GOT3 (cell line): ENCODE data around the gene ACOT9.
"Not testable (repeated sequence)": the region's sequence is repeated elsewhere in the genome, so short reads cannot be mapped to it uniquely, and the experiment has no call there.

Experiments used
- DNase-seq: peaks from one replicate; lab custom pipeline; 2025; ENCODE audit warnings: mixed read lengths; lab: John Stamatoyannopoulos, UW

Gene ACOT9

GRCh38 chrX:23694606-23695005 lies 48.5 kb downstream of the ACOT9 start:
- DNase-seq, result no peak

- no peak for DNase-seq
Measured at GRCh38 chrX:23692166-23692565, 50.9 kb downstream of the ACOT9 start.

GRCh38 chrX:23676486-23676885 lies 66.6 kb downstream of the ACOT9 start:
- not testable (repeated sequence) for DNase-seq

- no peak for DNase-seq
Measured at GRCh38 chrX:23673108-23673507, 70.0 kb downstream of the ACOT9 start.

- DNase-seq, result no peak
Measured at GRCh38 chrX:23670528-23670927, 72.5 kb downstream of the ACOT9 start.

- DNase-seq, result no peak
Measured at GRCh38 chrX:23668335-23668734, 74.7 kb downstream of the ACOT9 start.

GRCh38 chrX:23667239-23668177 lies 75.6 kb downstream of the ACOT9 start, which contains the start of gene PRDX4:
Gene PRDX4, plus strand, starts transcription at chrX:23667493. Its CDS starts 78 bp downstream, at chrX:23667571.
- DNase-seq, result peak; percentile 60

- no peak for DNase-seq
Measured at GRCh38 chrX:23666282-23666681, 76.8 kb downstream of the ACOT9 start.

- DNase-seq, result no peak
Measured at GRCh38 chrX:23664496-23664895, 78.6 kb downstream of the ACOT9 start.

- no peak for DNase-seq
Measured at GRCh38 chrX:23662853-23663252, 80.2 kb downstream of the ACOT9 start.

- no peak for DNase-seq
Measured at GRCh38 chrX:23662187-23662586, 80.9 kb downstream of the ACOT9 start.

- no peak for DNase-seq
Measured at GRCh38 chrX:23661671-23662070, 81.4 kb downstream of the ACOT9 start.

- DNase-seq, result no peak
Measured at GRCh38 chrX:23660766-23661132, 82.3 kb downstream of the ACOT9 start.

- not testable (repeated sequence) for DNase-seq
Measured at GRCh38 chrX:23660083-23660765, 82.9 kb downstream of the ACOT9 start.

- DNase-seq, result no peak
Measured at GRCh38 chrX:23659339-23659738, 83.7 kb downstream of the ACOT9 start.

- no peak for DNase-seq
Measured at GRCh38 chrX:23656684-23657083, 86.4 kb downstream of the ACOT9 start.

- DNase-seq, result no peak
Measured at GRCh38 chrX:23656091-23656490, 87.0 kb downstream of the ACOT9 start.
